ENCODE results near the gene PTPN9.
A peak's percentile ranks its signal among the peaks of the same experiment; 100 is the strongest.

The PTPN9 gene

GRCh38 chr15:75616766-75617165 is 37.7 kb upstream of the PTPN9 start:
- no peak for TF ChIP-seq CTCF (conservative IDR thresholded peaks at IDR 0.05; ENCODE audit: low read depth)

DNA sequence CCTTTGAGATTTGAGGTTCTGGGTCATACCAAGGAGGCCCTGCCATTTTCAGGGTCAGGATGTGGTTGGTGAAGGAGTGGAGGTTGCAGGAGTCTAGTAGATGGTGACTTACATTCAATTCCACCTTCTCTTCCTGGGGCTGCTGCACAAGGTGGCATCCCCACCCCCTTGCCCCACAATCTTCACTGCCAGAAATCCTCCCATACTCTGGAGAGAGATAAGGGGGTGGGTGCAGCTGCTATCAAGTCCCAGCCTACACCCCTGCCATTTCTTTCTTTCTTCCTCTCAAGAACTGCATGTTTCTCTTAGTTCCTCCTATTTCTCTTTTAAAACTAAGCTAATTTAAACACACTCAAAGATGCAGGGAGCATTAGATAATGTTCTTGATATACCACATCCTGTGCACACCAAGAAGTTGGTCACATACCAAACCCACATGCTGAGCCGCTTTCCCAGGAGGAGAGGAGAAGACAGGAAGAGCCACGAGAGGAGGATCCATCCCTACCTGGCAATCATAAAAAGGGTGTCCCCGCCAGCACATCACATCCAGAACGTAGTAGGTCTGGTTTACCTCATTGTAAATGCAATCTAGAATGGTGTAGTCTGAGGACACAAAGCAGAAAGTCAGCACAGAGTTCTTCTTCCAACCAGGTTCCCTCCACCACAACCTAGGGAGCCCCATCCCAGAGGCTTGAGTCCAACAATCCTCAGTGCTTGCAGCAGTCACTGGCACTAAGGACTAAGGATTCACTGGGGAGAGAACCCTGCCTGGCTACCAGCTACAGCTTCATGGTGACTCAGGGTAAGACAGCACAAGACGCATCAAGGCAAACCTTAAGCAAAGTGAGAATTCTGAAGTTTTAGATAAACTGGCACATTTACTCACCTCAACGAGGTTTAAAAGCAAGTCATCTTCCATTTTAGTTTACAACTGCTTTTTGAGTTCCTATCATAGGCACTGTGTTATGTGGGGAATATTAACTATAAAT is 27.9 kb upstream of the PTPN9 start:
- POLR2A ChIA-PET (ENCODE audit: low non-redundant PET) = no interaction called here

More at GRCh38 chr15:75616766-75617165, 37.7 kb upstream of the PTPN9 start:
- DNase-seq (ENCODE audit: low spot score) = no peak
- ChIA-PET POLR2A (ENCODE audit: low non-redundant PET) (no interaction called here), CTCF (interaction anchor here (0.6 kb wide), 1 partner anchor 38 kb away, joined by 3 read pairs; the partner anchor contains the start of gene PTPN9)
- H3K27ac ChIP-seq = no peak overlapping the region

DNA sequence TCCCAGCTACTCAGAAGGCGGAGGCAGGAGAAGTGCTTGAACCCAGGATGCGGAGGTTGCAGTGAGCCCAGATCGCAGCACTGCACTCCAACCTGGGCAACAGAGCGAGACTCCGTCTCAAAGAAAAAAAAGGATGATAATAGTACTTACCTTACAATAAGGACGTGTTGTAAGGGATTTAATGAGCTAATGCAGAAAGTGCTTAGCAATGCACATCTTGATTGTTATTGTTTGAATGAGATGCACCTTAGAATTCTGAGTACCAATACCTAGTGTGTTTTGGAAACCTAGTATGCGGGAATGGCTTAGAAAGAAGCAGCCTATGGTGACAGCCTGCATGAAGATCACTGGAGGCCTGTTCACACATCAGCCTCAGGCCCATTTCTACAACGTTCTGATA is 26.9 kb upstream of the PTPN9 start:
- POLR2A ChIA-PET (ENCODE audit: low non-redundant PET) = no interaction called here
- no peak overlapping the region for H3K27ac ChIP-seq
- DNase-seq (ENCODE audit: low spot score) = no peak
- no peak for TF ChIP-seq CTCF (conservative IDR thresholded peaks at IDR 0.05; ENCODE audit: low read depth)
- CTCF ChIA-PET = no interaction called here

More for the DNA sequence above, 27.9 kb upstream of the PTPN9 start:
- TF ChIP-seq CTCF (conservative IDR thresholded peaks at IDR 0.05; ENCODE audit: low read depth) = no peak
- no peak overlapping the region for H3K27ac ChIP-seq
- no peak for DNase-seq (ENCODE audit: low spot score)
- CTCF ChIA-PET = no interaction called here

- DNase-seq (ENCODE audit: low spot score) = no peak
- no peak for TF ChIP-seq CTCF (conservative IDR thresholded peaks at IDR 0.05; ENCODE audit: low read depth)
- ChIA-PET POLR2A (ENCODE audit: low non-redundant PET) (no interaction called here), CTCF (interaction anchor here (0.6 kb wide), 2 partner anchors 39 to 72 kb away, joined by 3 to 5 read pairs; no protein-coding TSS in a partner anchor)
- H3K27ac ChIP-seq = no peak overlapping the region
Observed at GRCh38 chr15:75599401-75599800, 20.3 kb upstream of the PTPN9 start.

DNA sequence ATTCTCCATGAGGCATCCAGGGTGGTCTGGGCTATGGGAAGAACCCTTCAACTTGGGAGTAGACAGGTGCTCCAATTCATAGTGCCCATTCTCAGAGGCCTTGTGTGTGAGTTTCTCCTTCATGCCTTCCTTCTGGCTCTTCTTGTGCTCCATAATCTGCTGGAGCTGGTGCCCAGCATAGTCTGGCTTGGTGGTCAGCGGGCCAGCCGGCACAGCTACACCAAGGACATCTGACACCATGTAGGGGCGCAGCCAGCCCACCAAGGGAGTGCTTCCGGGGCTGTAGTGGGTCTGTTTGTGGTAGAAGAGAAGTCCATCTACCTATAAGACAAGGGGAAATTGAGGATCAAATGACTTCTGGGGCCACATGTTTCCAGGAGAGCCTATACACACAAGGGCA is 19.2 kb upstream of the PTPN9 start:
- POLR2A ChIA-PET (ENCODE audit: low non-redundant PET) = no interaction called here
- CTCF ChIA-PET = interaction anchor here (0.6 kb wide), 1 partner anchor 85 kb away, joined by 8 read pairs; no protein-coding TSS in a partner anchor
- TF ChIP-seq CTCF (conservative IDR thresholded peaks at IDR 0.05; ENCODE audit: low read depth) = no peak
- no peak overlapping the region for H3K27ac ChIP-seq
- DNase-seq (ENCODE audit: low spot score) = no peak

DNA sequence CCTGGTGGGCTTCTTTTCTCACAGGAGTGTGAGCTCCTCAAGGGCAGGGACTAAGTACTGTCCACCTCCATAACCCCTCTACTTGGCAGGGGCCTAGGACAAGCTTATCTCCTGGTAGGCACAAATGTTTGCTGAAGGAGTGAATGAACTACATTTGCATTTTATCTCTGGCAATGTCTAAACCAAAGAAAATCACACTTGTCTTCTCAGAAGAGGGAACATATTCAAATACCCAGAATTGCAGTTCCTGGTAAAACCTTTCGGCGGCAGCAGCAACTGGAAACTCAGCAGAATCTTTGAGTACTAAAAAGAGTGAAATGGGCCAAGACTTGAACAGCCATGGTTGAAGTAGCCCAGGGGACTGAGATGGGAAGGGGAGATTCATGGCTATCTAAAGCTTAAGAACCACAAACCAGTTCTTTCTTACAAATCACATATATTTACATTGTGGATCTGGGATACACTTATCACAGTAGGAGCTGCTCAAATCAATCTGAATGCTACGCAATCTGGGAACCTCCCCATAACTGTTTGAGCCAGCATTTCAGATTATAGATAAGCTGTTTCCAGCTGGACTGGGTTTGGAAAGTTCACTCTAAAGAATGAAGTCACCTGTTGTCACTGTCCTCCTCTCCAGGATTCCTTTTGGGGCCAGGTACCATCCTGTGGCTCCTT is 18.7 kb upstream of the PTPN9 start:
- 0 out of 2 replicates have a peak, but pooled peaks have one; percentile 27 for TF ChIP-seq CTCF (conservative IDR thresholded peaks at IDR 0.05; ENCODE audit: low read depth)
- ChIA-PET CTCF (interaction anchor here (0.6 to 1.0 kb wide), 2 partner anchors 12 to 54 kb away, joined by 3 read pairs; no protein-coding TSS in a partner anchor), POLR2A (ENCODE audit: low non-redundant PET) (interaction anchor here (0.6 kb wide), 1 partner anchor 225 kb away, joined by 7 read pairs; no protein-coding TSS in a partner anchor)
- DNase-seq (ENCODE audit: low spot score) = no peak
- H3K27ac ChIP-seq = no peak overlapping the region

Measured in RWPE1 (cell line).